DMS79 (cell line): ENCODE data around the gene GPR17.

Source experiments
- DNase-seq: peaks from one replicate; lab custom pipeline; 2025; lab: John Stamatoyannopoulos, UW

Gene GPR17

GRCh38 chr2:127645395-127646291 lies at the start of gene GPR17:
Gene GPR17 (plus strand): TSS chr2:127646153. CDS start chr2:127650736, 4,583 bp downstream.
- no peak for DNase-seq

- no peak for DNase-seq
These were observed 49.5 kb upstream of the GPR17 start for GRCh38 chr2:127596311-127597045.

GRCh38 chr2:127597046-127597983 lies 48.6 kb upstream of the GPR17 start:
- no peak for DNase-seq

GRCh38 chr2:127597984-127598380 lies 48.0 kb upstream of the GPR17 start:
- no peak for DNase-seq

GRCh38 chr2:127598711-127599110 lies 47.2 kb upstream of the GPR17 start:
- DNase-seq = no peak

- DNase-seq = no peak
These were observed 46.7 kb upstream of the GPR17 start for GRCh38 chr2:127599211-127599610.

GRCh38 chr2:127604986-127605385 lies 41.0 kb upstream of the GPR17 start:
- DNase-seq = no peak

GRCh38 chr2:127605691-127606263 lies 40.2 kb upstream of the GPR17 start:
- DNase-seq = no peak

GRCh38 chr2:127606625-127607398 lies 39.1 kb upstream of the GPR17 start:
- no peak for DNase-seq

GRCh38 chr2:127607399-127607908 lies 38.5 kb upstream of the GPR17 start:
- DNase-seq = no peak

- DNase-seq = no peak
These were observed 37.6 kb upstream of the GPR17 start for GRCh38 chr2:127608061-127609030.

GRCh38 chr2:127609031-127609751 lies 36.8 kb upstream of the GPR17 start:
- no peak for DNase-seq

GRCh38 chr2:127609818-127610217 lies 36.1 kb upstream of the GPR17 start:
- no peak for DNase-seq

GRCh38 chr2:127610561-127610960 lies 35.4 kb upstream of the GPR17 start:
- no peak for DNase-seq

GRCh38 chr2:127611076-127611925 lies 34.7 kb upstream of the GPR17 start:
- DNase-seq = no peak

GRCh38 chr2:127612111-127612822 lies 33.7 kb upstream of the GPR17 start:
- DNase-seq = no peak

GRCh38 chr2:127614246-127614645 lies 31.7 kb upstream of the GPR17 start:
- no peak for DNase-seq
